IMR-90 (cell line): ENCODE measurements around the gene SH2D6. TPM values are rescaled to one million over a fixed set of nuclear protein-coding genes. Genes with fewer than 3 reads are reported as not detected.
A peak's percentile ranks its signal among the peaks of the same experiment; 100 is the strongest.

Source experiments
- ATAC-seq: fragments of 200-7000 bp; cut with Tn5 transposase; 2 replicates; pipeline ENCODE4 v1.9.1; 2020; ENCODE audit warnings: low read depth, mild to moderate bottlenecking, moderate library complexity
- BruUV-seq: library from RNA; stranded (reverse); fragments of 400-500 nt; replicated peaks from 2 replicates; lab custom pipeline; 2021; lab: Mats Ljungman, UMichigan
- CTCF ChIA-PET: fragments of 300-600 bp; formaldehyde crosslinking; extraction: SDS; loops from one replicate; lab custom pipeline; 2021; ENCODE audit warnings: antibody characterized with exemption; lab: Yijun Ruan, JAX
- POLR2A ChIA-PET: fragments of 300-600 bp; sonication (Branson Sonifier 250); formaldehyde crosslinking; loops from one replicate; lab custom pipeline; 2022; ENCODE audit warnings: antibody characterized with exemption; ENCODE audit not compliant: unreplicated experiment; lab: Charles Lee
- DNase-seq: peaks from one replicate; pipeline ENCODE4 v3.0.0; 2013
- H2AFZ ChIP-seq: replicated peaks from 2 replicates; pipeline ENCODE3; 2013; ENCODE audit warnings: low read length, mild to moderate bottlenecking; ENCODE audit not compliant: poor library complexity
- H2AK5ac ChIP-seq: 2 replicates; pipeline ENCODE4 v1.6.1; 2013; ENCODE audit warnings: low read depth, low read length, inconsistent platforms
- H2AK9ac ChIP-seq: replicated peaks from 2 replicates; pipeline ENCODE3; 2013; ENCODE audit warnings: mild to moderate bottlenecking, low read depth, low read length, moderate library complexity; ENCODE audit not compliant: poor library complexity
- H2BK120ac ChIP-seq: 2 replicates; pipeline ENCODE4 v1.6.1; 2013; ENCODE audit warnings: low read depth, low read length, inconsistent platforms
- H2BK15ac ChIP-seq: 3 replicates; pipeline ENCODE4 v1.6.1; 2013; ENCODE audit warnings: low read depth, low read length, inconsistent platforms
- H2BK20ac ChIP-seq: 2 replicates; pipeline ENCODE4 v1.6.1; 2013; ENCODE audit warnings: low read depth, mild to moderate bottlenecking, inconsistent platforms, low read length, moderate library complexity
- H2BK5ac ChIP-seq: 2 replicates; pipeline ENCODE4 v1.6.1; 2013; ENCODE audit warnings: mild to moderate bottlenecking, low read depth, low read length, inconsistent platforms; ENCODE audit not compliant: poor library complexity, severe bottlenecking
- H3K14ac ChIP-seq: replicated peaks from 2 replicates; pipeline ENCODE4 v1.6.1; 2013; ENCODE audit warnings: low read depth, low read length, inconsistent platforms
- H3K18ac ChIP-seq: 2 replicates; pipeline ENCODE4 v1.6.1; 2013; ENCODE audit warnings: low read depth, low read length, control low read depth
- H3K23ac ChIP-seq: 2 replicates; pipeline ENCODE4 v1.6.1; 2013; ENCODE audit warnings: low read depth, low read length, inconsistent platforms
- H3K27ac ChIP-seq: 2 replicates; pipeline ENCODE4 v1.5.1; 2013; ENCODE audit warnings: mild to moderate bottlenecking, control low read depth, low read length; ENCODE audit not compliant: insufficient read depth
- H3K27me3 ChIP-seq: 2 replicates; pipeline ENCODE4 v1.6.1; 2013; ENCODE audit warnings: low read length; ENCODE audit not compliant: control insufficient read depth, insufficient read depth
- H3K36me3 ChIP-seq: 2 replicates; pipeline ENCODE4 v1.6.1; 2013; ENCODE audit warnings: low read length, mixed read lengths; ENCODE audit not compliant: control insufficient read depth, insufficient read depth
- H3K4ac ChIP-seq: 2 replicates; pipeline ENCODE4 v1.6.1; 2013; ENCODE audit warnings: low read depth, low read length, inconsistent platforms
- H3K4me1 ChIP-seq: 2 replicates; pipeline ENCODE4 v1.6.1; 2013; ENCODE audit warnings: low read length, mixed read lengths; ENCODE audit not compliant: control insufficient read depth, insufficient read depth
- H3K4me2 ChIP-seq: 2 replicates; pipeline ENCODE4 v1.6.1; 2013; ENCODE audit warnings: low read depth, mild to moderate bottlenecking, control low read depth, low read length, moderate library complexity
- H3K4me3 ChIP-seq: 2 replicates; pipeline ENCODE4 v1.5.1; 2013; ENCODE audit warnings: low read depth, mild to moderate bottlenecking, control low read depth, low read length, moderate library complexity; ENCODE audit not compliant: insufficient read depth
- H3K56ac ChIP-seq: 2 replicates; pipeline ENCODE4 v1.6.1; 2013; ENCODE audit warnings: low read length, inconsistent platforms; ENCODE audit not compliant: insufficient read depth; ENCODE audit errors: extremely low read depth
- H3K79me1 ChIP-seq, 2 experiments: 2 replicates each; pipeline ENCODE4 v1.6.1; 2013; ENCODE audit warnings: low read length in 2 of 2, inconsistent platforms in 1 of 2, low read depth in 1 of 2
- H3K9ac ChIP-seq: 2 replicates; pipeline ENCODE4 v1.6.1; 2013; ENCODE audit warnings: low read depth, low read length, control low read depth
- H3K9me1 ChIP-seq: 2 replicates; pipeline ENCODE4 v1.6.1; 2013; ENCODE audit warnings: low read length, inconsistent platforms; ENCODE audit not compliant: insufficient read depth
- H3K9me3 ChIP-seq: 2 replicates; pipeline ENCODE4 v1.6.1; 2013; ENCODE audit warnings: low read length; ENCODE audit not compliant: control insufficient read depth, insufficient read depth
- H4K20me1 ChIP-seq: 2 replicates; pipeline ENCODE4 v1.6.1; 2013; ENCODE audit warnings: low read length, inconsistent platforms; ENCODE audit not compliant: insufficient read depth
- H4K5ac ChIP-seq: 2 replicates; pipeline ENCODE4 v1.6.1; 2013; ENCODE audit warnings: mild to moderate bottlenecking, low read depth, low read length, control low read depth
- H4K8ac ChIP-seq, 2 experiments: 2 replicates each; pipeline ENCODE4 v1.6.1; 2013; ENCODE audit warnings: low read depth in 2 of 2, low read length in 2 of 2, control low read depth in 1 of 2, inconsistent platforms in 1 of 2
- H4K91ac ChIP-seq: 2 replicates; pipeline ENCODE4 v1.6.1; 2013; ENCODE audit warnings: low read depth, low read length, inconsistent platforms; ENCODE audit not compliant: insufficient read depth
- BHLHE40 ChIP-seq: fragments of 150-350 bp; IDR thresholded peaks from 2 replicates; pipeline ENCODE4 v1.6.1; 2016; ENCODE audit warnings: mild to moderate bottlenecking, low read depth, low read length
- CEBPB ChIP-seq: IDR thresholded peaks from 2 replicates; pipeline ENCODE4 v1.6.1; 2012; ENCODE audit warnings: low read depth, low read length, improper control_type of control experiment
- CHD1 ChIP-seq: IDR thresholded peaks from 2 replicates; pipeline ENCODE4 v1.6.1; 2012; ENCODE audit warnings: low read depth, low read length, improper control_type of control experiment
- FOS ChIP-seq: fragments of 150-350 bp; IDR thresholded peaks from 2 replicates; pipeline ENCODE4 v1.6.1; 2016; ENCODE audit warnings: low read depth, low read length
- MAFK ChIP-seq: IDR thresholded peaks from 2 replicates; pipeline ENCODE4 v1.6.1; 2012; ENCODE audit warnings: low read depth, low read length, improper control_type of control experiment
- MAZ ChIP-seq: IDR thresholded peaks from 2 replicates; pipeline ENCODE4 v1.6.1; 2012; ENCODE audit warnings: low read depth, mild to moderate bottlenecking, low read length, improper control_type of control experiment, moderate library complexity, borderline replicate concordance
- MXI1 ChIP-seq: IDR thresholded peaks from 2 replicates; pipeline ENCODE4 v1.6.1; 2012; ENCODE audit warnings: low read depth, mild to moderate bottlenecking, low read length, moderate library complexity, borderline replicate concordance
- NFE2L2 ChIP-seq: fragments of 150-350 bp; IDR thresholded peaks from 2 replicates; pipeline ENCODE4 v1.6.1; 2016; ENCODE audit warnings: low read depth, mild to moderate bottlenecking, low read length
- POLR2A ChIP-seq: IDR thresholded peaks from 2 replicates; pipeline ENCODE4 v1.6.1; 2012; ENCODE audit warnings: mild to moderate bottlenecking, low read depth, low read length
- RAD21 ChIP-seq: IDR thresholded peaks from 2 replicates; pipeline ENCODE4 v1.6.1; 2012; ENCODE audit warnings: low read length, improper control_type of control experiment
- RCOR1 ChIP-seq: IDR thresholded peaks from 2 replicates; pipeline ENCODE4 v1.6.1; 2012; ENCODE audit warnings: mild to moderate bottlenecking, low read length, improper control_type of control experiment; ENCODE audit not compliant: insufficient replicate concordance
- RFX5 ChIP-seq: IDR thresholded peaks from 2 replicates; pipeline ENCODE4 v1.8.0; 2012; ENCODE audit warnings: low read depth, mild to moderate bottlenecking, low read length, moderate library complexity
- SMC3 ChIP-seq: fragments of 150-350 bp; IDR thresholded peaks from 2 replicates; pipeline ENCODE4 v1.6.1; 2016; ENCODE audit warnings: low read depth, mild to moderate bottlenecking, antibody characterized with exemption, low read length, moderate library complexity
- WGBS, 2 experiments: methylation state at CpG; one replicate each; pipeline versions ENCODE4 v1.1.5 to v1.1.7; 2013; ENCODE audit warnings: missing lambda C conversion rate in 2 of 2; ENCODE audit not compliant: insufficient read length in 1 of 2; ENCODE audit errors: extremely low coverage in 2 of 2; 5-methylcytosine and 5-hydroxymethylcytosine counted together
- dilution Hi-C: fragments of 300-500 bp; cut with HindIII; formaldehyde crosslinking; loops from one replicate; pipeline ENCODE4 v1.14.3; 2018; ENCODE audit warnings: low sequenced_read_pairs; ENCODE audit not compliant: unreplicated experiment
- in situ Hi-C: fragments of 300-500 bp; cut with MboI; formaldehyde crosslinking; loops from 3 replicates; pipeline ENCODE4 v1.14.3; 2019; ENCODE audit warnings: low sequenced_read_pairs, inconsistent platforms, mixed read lengths
- intact Hi-C: fragments of 100-400 bp; cut with micrococcal nuclease; formaldehyde crosslinking; loops from 2 replicates; pipeline ENCODE4 v1.10.0; 2022
- polyA plus RNA-seq, 3 experiments: library from polyadenylated mRNA; depleted of rRNA; stranded (reverse); fragments of >200 nt; gene quantifications; 2 replicates each; pipeline ENCODE4 v1.2.3, GENCODE V29; 2012; ENCODE audit warnings: low replicate concordance in 1 of 3
- total RNA-seq: library from RNA; depleted of rRNA; stranded (reverse); fragments of >200 nt; gene quantifications from 2 replicates; pipeline ENCODE4 v1.2.3, GENCODE V29; 2012
- TF ChIP-seq, protein P1 (sequence below): fragments of 150-350 bp; IDR thresholded peaks from 2 replicates; pipeline ENCODE4 v1.6.1; 2017; ENCODE audit warnings: mild to moderate bottlenecking, antibody characterized with exemption, low read length, low read depth
- TF ChIP-seq, protein P2 (sequence below): conservative IDR thresholded peaks from 2 replicates; pipeline ENCODE4 v1.5.1; 2012; ENCODE audit warnings: mild to moderate bottlenecking, low read depth, low read length, improper control_type of control experiment
- TF ChIP-seq, protein P3 (sequence below): fragments of 150-350 bp; IDR thresholded peaks from 2 replicates; pipeline ENCODE4 v1.6.1; 2016; ENCODE audit warnings: low read depth, mild to moderate bottlenecking, low read length, moderate library complexity, borderline replicate concordance

The SH2D6 gene
- total and polyA plus RNA-seq, 2 of the 4 experiments (the other 2 are of a cell fraction): 0.32 to 0.36 TPM

DNA sequence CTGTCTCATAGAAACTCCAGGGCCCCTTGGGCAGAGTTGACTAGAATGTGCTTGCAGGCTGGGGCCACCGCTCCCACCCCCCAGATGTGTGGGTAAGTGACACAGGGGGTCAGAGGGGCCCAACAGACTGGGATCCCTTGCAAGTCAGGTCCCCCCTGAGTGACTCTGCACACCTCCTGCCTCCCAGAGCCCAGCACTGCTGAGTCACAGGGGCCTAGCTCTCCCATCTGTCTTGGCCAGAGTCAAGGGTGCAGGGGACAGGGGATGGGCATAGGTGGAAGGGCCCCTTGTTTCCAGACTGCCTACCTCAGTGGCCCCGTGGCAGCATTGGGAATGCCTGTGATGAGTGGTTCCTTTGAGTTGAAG is 11.4 kb downstream of the SH2D6 start:
- H4K91ac ChIP-seq: peak overlapping the region; percentile 48; the same call in 1 of the 2 replicates
- no peak overlapping the region for H3K4me3 ChIP-seq
- no peaks in the 10 kb centered on the region for H3K9me3 ChIP-seq
- peak overlapping the region; percentile 66 for H2AFZ ChIP-seq
- H4K20me1 ChIP-seq: no peaks in the 10 kb centered on the region
- H3K36me3 ChIP-seq: no peaks in the 10 kb centered on the region
- H3K4me1 ChIP-seq: peaks cover 16% of the 10 kb centered on the region
- peak overlapping the region; percentile 74; the same call in 1 of the 2 replicates for H2AK5ac ChIP-seq
- H3K79me1 ChIP-seq: no peaks in the 10 kb centered on the region
- no peak for TF ChIP-seq CHD1
- TF ChIP-seq NFE2L2: no peak
- TF ChIP-seq RCOR1: no peak
- no peak for TF ChIP-seq CEBPB
- TF ChIP-seq, protein P1, sequence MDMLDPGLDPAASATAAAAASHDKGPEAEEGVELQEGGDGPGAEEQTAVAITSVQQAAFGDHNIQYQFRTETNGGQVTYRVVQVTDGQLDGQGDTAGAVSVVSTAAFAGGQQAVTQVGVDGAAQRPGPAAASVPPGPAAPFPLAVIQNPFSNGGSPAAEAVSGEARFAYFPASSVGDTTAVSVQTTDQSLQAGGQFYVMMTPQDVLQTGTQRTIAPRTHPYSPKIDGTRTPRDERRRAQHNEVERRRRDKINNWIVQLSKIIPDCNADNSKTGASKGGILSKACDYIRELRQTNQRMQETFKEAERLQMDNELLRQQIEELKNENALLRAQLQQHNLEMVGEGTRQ: no peak
- TF ChIP-seq RAD21: no peak
- TF ChIP-seq MAZ: no peak
- TF ChIP-seq BHLHE40: no peak
- TF ChIP-seq SMC3: no peak
- no peak for TF ChIP-seq MAFK
- TF ChIP-seq RFX5: no peak
- TF ChIP-seq FOS: no peak
- TF ChIP-seq, protein P2, sequence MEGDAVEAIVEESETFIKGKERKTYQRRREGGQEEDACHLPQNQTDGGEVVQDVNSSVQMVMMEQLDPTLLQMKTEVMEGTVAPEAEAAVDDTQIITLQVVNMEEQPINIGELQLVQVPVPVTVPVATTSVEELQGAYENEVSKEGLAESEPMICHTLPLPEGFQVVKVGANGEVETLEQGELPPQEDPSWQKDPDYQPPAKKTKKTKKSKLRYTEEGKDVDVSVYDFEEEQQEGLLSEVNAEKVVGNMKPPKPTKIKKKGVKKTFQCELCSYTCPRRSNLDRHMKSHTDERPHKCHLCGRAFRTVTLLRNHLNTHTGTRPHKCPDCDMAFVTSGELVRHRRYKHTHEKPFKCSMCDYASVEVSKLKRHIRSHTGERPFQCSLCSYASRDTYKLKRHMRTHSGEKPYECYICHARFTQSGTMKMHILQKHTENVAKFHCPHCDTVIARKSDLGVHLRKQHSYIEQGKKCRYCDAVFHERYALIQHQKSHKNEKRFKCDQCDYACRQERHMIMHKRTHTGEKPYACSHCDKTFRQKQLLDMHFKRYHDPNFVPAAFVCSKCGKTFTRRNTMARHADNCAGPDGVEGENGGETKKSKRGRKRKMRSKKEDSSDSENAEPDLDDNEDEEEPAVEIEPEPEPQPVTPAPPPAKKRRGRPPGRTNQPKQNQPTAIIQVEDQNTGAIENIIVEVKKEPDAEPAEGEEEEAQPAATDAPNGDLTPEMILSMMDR: no peak
- no peak for TF ChIP-seq MXI1
- TF ChIP-seq POLR2A: no peak
- TF ChIP-seq, protein P3, sequence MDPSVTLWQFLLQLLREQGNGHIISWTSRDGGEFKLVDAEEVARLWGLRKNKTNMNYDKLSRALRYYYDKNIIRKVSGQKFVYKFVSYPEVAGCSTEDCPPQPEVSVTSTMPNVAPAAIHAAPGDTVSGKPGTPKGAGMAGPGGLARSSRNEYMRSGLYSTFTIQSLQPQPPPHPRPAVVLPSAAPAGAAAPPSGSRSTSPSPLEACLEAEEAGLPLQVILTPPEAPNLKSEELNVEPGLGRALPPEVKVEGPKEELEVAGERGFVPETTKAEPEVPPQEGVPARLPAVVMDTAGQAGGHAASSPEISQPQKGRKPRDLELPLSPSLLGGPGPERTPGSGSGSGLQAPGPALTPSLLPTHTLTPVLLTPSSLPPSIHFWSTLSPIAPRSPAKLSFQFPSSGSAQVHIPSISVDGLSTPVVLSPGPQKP: no peak
- no peak overlapping the region for H2BK5ac ChIP-seq
- no peaks in the 10 kb centered on the region; the same call in 1 of the 2 replicates for H3K9me1 ChIP-seq
- H4K8ac ChIP-seq: no peak overlapping the region
- intact Hi-C loops: no loop called here
- no peak overlapping the region for H3K27ac ChIP-seq
- H3K14ac ChIP-seq: no peak overlapping the region
- peak overlapping the region; percentile 38 for H3K4ac ChIP-seq
- H3K27me3 ChIP-seq: no peaks in the 10 kb centered on the region
- no CpG with 5 or more reads among the region's 2 CpGs for WGBS, 2 experiments
- no TSS peak for BruUV-seq
- no peak overlapping the region for H4K5ac ChIP-seq
- H3K18ac ChIP-seq: no peak overlapping the region
- in situ Hi-C loops: no loop called here
- no peak overlapping the region for H3K9ac ChIP-seq
- H2BK15ac ChIP-seq: 0 out of 3 replicates have a peak overlapping the region, but pooled peaks have one; percentile 60
- peak overlapping the region; percentile 82 for H2AK9ac ChIP-seq
- H3K23ac ChIP-seq: no peak overlapping the region
- H3K56ac ChIP-seq: no peak overlapping the region
- 0 out of 2 replicates have a peak overlapping the region, but pooled peaks have one; percentile 17 for H2BK120ac ChIP-seq
- POLR2A ChIA-PET: interaction anchor here (2.7 kb wide), 1 partner anchor 110 kb away, joined by 17 read pairs; the partner anchor contains the start of gene MAT2A
- ATAC-seq (no peak), DNase-seq (no peak)
- no peak overlapping the region for H3K4me2 ChIP-seq
- no peak overlapping the region for H2BK20ac ChIP-seq
- CTCF ChIA-PET: interaction anchor here (2.5 kb wide), 1 partner anchor 110 kb away, joined by 7 read pairs; the partner anchor contains the start of gene MAT2A
- dilution Hi-C loops: no loop called here
